Right renal cortex interstitium (tissue), 3 donors: ENCODE data around the gene DPEP2. TPM values are rescaled to one million over a fixed set of nuclear protein-coding genes. Genes with fewer than 3 reads are reported as not detected.

ENCODE experiments used
- DNase-seq, 3 donors: peaks; one replicate each; pipeline ENCODE4 v3.0.0-alpha.2; 2013; ENCODE audit warnings: low read depth in 3 of 3, low spot score in 2 of 3
- polyA plus RNA-seq, 3 donors: library from polyadenylated mRNA; unstranded; fragments of 120-200 nt; gene quantifications; one replicate each; pipeline ENCODE4 v1.2.1, GENCODE V29; 2013; ENCODE audit not compliant: insufficient read length in 3 of 3

DPEP2 gene
- polyA plus RNA-seq, 3 donors, result 0.57 to 1.0 (median 0.71) TPM

GRCh38 chr16:67959536-67960329, 39.6 kb downstream of the DPEP2 start:
- no peak for DNase-seq

GRCh38 chr16:67957622-67958021, 41.7 kb downstream of the DPEP2 start:
- no peak for DNase-seq

- DNase-seq, result no peak
These were observed 44.7 kb downstream of the DPEP2 start for GRCh38 chr16:67954421-67955196.

- no peak for DNase-seq
These were observed 45.5 kb downstream of the DPEP2 start for GRCh38 chr16:67953641-67954375.

- no peak for DNase-seq
These were observed 47.8 kb downstream of the DPEP2 start for GRCh38 chr16:67951485-67951884.

- no peak for DNase-seq
These were observed 48.9 kb downstream of the DPEP2 start for GRCh38 chr16:67950335-67950843.

- no peak for DNase-seq
These were observed 49.6 kb downstream of the DPEP2 start for GRCh38 chr16:67949645-67950044.

- DNase-seq, result no peak
These were observed 51.3 kb downstream of the DPEP2 start for GRCh38 chr16:67948015-67948414.

- DNase-seq, result no peak
These were observed 52.2 kb downstream of the DPEP2 start for GRCh38 chr16:67946966-67947558.

- no peak for DNase-seq
These were observed 53.1 kb downstream of the DPEP2 start for GRCh38 chr16:67946128-67946569.

- DNase-seq, result no peak
These were observed 53.8 kb downstream of the DPEP2 start for GRCh38 chr16:67945392-67945933.

GRCh38 chr16:67944690-67945391, 54.4 kb downstream of the DPEP2 start:
- DNase-seq, result no peak

- no peak for DNase-seq
These were observed 55.4 kb downstream of the DPEP2 start, which contains the start of gene LCAT for GRCh38 chr16:67943619-67944504. TSS of gene LCAT (minus strand) at chr16:67944120. CDS start at chr16:67944101, 19 bp downstream.

- no peak for DNase-seq
These were observed 56.0 kb downstream of the DPEP2 start for GRCh38 chr16:67943256-67943618.

- DNase-seq, result no peak
These were observed 56.6 kb downstream of the DPEP2 start for GRCh38 chr16:67942510-67943255.

GRCh38 chr16:67942200-67942509, 57.1 kb downstream of the DPEP2 start:
- DNase-seq, result no peak

- no peak for DNase-seq
These were observed 57.6 kb downstream of the DPEP2 start for GRCh38 chr16:67941469-67942199.
